Common myeloid progenitor, CD34-positive (primary cell): ENCODE measurements around the gene ITPK1.
"Not testable (repeated sequence)": the region's sequence is repeated elsewhere in the genome, so short reads cannot be mapped to it uniquely, and the experiment has no call there.

Experiments used
- CTCF ChIA-PET: fragments of 350-600 bp; sonication (Branson Sonifier 250); formaldehyde crosslinking; loops from one replicate; lab custom pipeline; 2021; ENCODE audit warnings: antibody characterized with exemption; lab: Charles Lee
- POLR2A ChIA-PET: fragments of 350-600 bp; sonication (Branson Sonifier 250); formaldehyde crosslinking; loops from one replicate; lab custom pipeline; 2021; ENCODE audit warnings: antibody characterized with exemption; lab: Charles Lee
- DNase-seq, 3 donors: peaks; one replicate each; pipeline versions ENCODE4 v3.0.0 to v3.0.0-alpha.2; 2013
- H3K27ac ChIP-seq, 2 experiments: 1 replicate in 1 of 2; 2 replicates in 1 of 2; pipeline ENCODE4 v1.7.0; 2013; ENCODE audit warnings: inconsistent platforms in 2 of 2, low read length in 2 of 2, mild to moderate bottlenecking in 2 of 2, low read depth in 1 of 2, moderate library complexity in 1 of 2; ENCODE audit not compliant: severe bottlenecking in 2 of 2, insufficient read depth in 1 of 2, poor library complexity in 1 of 2
- H3K27me3 ChIP-seq, 5 experiments: replicated peaks in 2 of 5; 1 replicate in 3 of 5; 2 replicates in 2 of 5; pipeline versions ENCODE4 v1.6.1 to v1.7.0; 2013; ENCODE audit warnings: low read length in 4 of 5, mild to moderate bottlenecking in 2 of 5, moderate library complexity in 2 of 5, inconsistent platforms in 1 of 5; ENCODE audit not compliant: insufficient read depth in 5 of 5, control insufficient read depth in 4 of 5
- H3K36me3 ChIP-seq, 4 experiments: 1 replicate in 2 of 4; 2 replicates in 2 of 4; pipeline versions ENCODE4 v1.6.1 to v1.7.0; 2013; ENCODE audit warnings: low read length in 3 of 4, control low read depth in 1 of 4, mild to moderate bottlenecking in 1 of 4; ENCODE audit not compliant: control insufficient read depth in 4 of 4, insufficient read depth in 4 of 4
- H3K4me1 ChIP-seq, 4 experiments: 1 replicate in 3 of 4; 2 replicates in 1 of 4; pipeline versions ENCODE4 v1.6.1 to v1.7.1; 2013; ENCODE audit warnings: low read length in 3 of 4, mild to moderate bottlenecking in 3 of 4, control low read depth in 1 of 4, inconsistent platforms in 1 of 4, moderate library complexity in 1 of 4; ENCODE audit not compliant: control insufficient read depth in 4 of 4, insufficient read depth in 4 of 4; ENCODE audit errors: control extremely low read depth in 1 of 4
- H3K4me3 ChIP-seq, 7 experiments: 1 replicate in 4 of 7; 2 replicates in 3 of 7; pipeline versions ENCODE4 v1.5.1 to v1.7.0; 2013; ENCODE audit warnings: mild to moderate bottlenecking in 7 of 7, low read length in 6 of 7, moderate library complexity in 6 of 7, inconsistent platforms in 2 of 7, low read depth in 2 of 7, control low read depth in 1 of 7; ENCODE audit not compliant: insufficient read depth in 4 of 7, control insufficient read depth in 1 of 7; ENCODE audit errors: extremely low read depth in 1 of 7
- H3K9me3 ChIP-seq, 5 experiments: 1 replicate in 4 of 5; 2 replicates in 1 of 5; pipeline versions ENCODE4 v1.6.1 to v1.7.1; 2013; ENCODE audit warnings: low read length in 4 of 5, mild to moderate bottlenecking in 2 of 5, inconsistent platforms in 1 of 5, low read depth in 1 of 5, moderate library complexity in 1 of 5; ENCODE audit not compliant: control insufficient read depth in 4 of 5, insufficient read depth in 2 of 5; ENCODE audit errors: control extremely low read depth in 1 of 5
- WGBS: methylation state at CpG from one replicate; pipeline ENCODE4 v1.1.5; 2013; ENCODE audit not compliant: insufficient coverage; 5-methylcytosine and 5-hydroxymethylcytosine counted together

Gene ITPK1

GRCh38 chr14:93112891-93113677, 2.6 kb downstream of the ITPK1 start:
- 50% methylated on average over 13 of the region's 15 CpGs for WGBS
- peak; percentile 83 to 89 (median 85) for DNase-seq
- no peak overlapping the region for H3K27ac ChIP-seq
- ChIA-PET POLR2A (interaction anchor here (0.5 to 1.0 kb wide), 3 partner anchors 72 to 95 kb away, joined by 3 read pairs; partner anchors contain the start of genes LYSET and MOAP1), CTCF (interaction anchor here (0.6 to 11.2 kb wide), 42 partner anchors 8 to 506 kb away, joined by 3 to 225 read pairs (median 6); partner anchors contain the start of genes GON7 and UBR7)
- no peaks in the 10 kb centered on the region for H3K9me3 ChIP-seq
- no peaks in the 10 kb centered on the region for H3K27me3 ChIP-seq
- H3K36me3 ChIP-seq: peaks cover 0 to 9% (median 3%) of the 10 kb centered on the region in 4 experiments
- H3K4me3 ChIP-seq: peak overlapping the region in 4 of 7 experiments; percentile 3 to 91 (median 82)
- H3K4me1 ChIP-seq: peaks cover 9 to 75% (median 42%) of the 10 kb centered on the region in 4 experiments

GRCh38 chr14:93111541-93111940, 4.2 kb downstream of the ITPK1 start:
- H3K27ac ChIP-seq, H3K4me3 ChIP-seq, H3K27me3 ChIP-seq, H3K9me3 ChIP-seq, H3K36me3 ChIP-seq, POLR2A ChIA-PET: not testable (repeated sequence)
- DNase-seq: peak in 2 of 3 donors; percentile 44 to 48
- 0% methylated on average over 1 of the region's 8 CpGs for WGBS
- H3K4me1 ChIP-seq: peaks cover 9 to 81% (median 38%) of the 10 kb centered on the region in 4 experiments
- CTCF ChIA-PET: interaction anchor here (0.8 to 11.2 kb wide), 6 partner anchors 10 to 108 kb away, joined by 3 to 225 read pairs (median 14); no protein-coding TSS in a partner anchor

- Histone ChIP-seq H3K4me1 (peaks cover 9 to 81% (median 35%) of the 10 kb centered on the region in 4 experiments), H3K36me3 (peaks cover 0 to 9% (median 3%) of the 10 kb centered on the region in 4 experiments), H3K27me3 (no peaks in the 10 kb centered on the region), H3K4me3 (no peak overlapping the region), H3K9me3 (no peaks in the 10 kb centered on the region), H3K27ac (no peak overlapping the region)
- ChIA-PET CTCF (interaction anchor here (0.8 to 11.2 kb wide), 6 partner anchors 9 to 108 kb away, joined by 3 to 225 read pairs (median 14); no protein-coding TSS in a partner anchor), POLR2A (no interaction called here)
- no peak for DNase-seq
- 94% methylated on average over 3 of the region's 5 CpGs for WGBS
These were observed 4.8 kb downstream of the ITPK1 start for GRCh38 chr14:93110856-93111419.

GRCh38 chr14:93109572-93110481, 5.9 kb downstream of the ITPK1 start:
- no peak overlapping the region for H3K27ac ChIP-seq
- POLR2A ChIA-PET: no interaction called here
- WGBS: 84% methylated on average over 9 of the region's 14 CpGs
- no peak overlapping the region for H3K4me3 ChIP-seq
- no peaks in the 10 kb centered on the region for H3K9me3 ChIP-seq
- no peaks in the 10 kb centered on the region for H3K27me3 ChIP-seq
- peak in 2 of 3 donors; percentile 31 to 45 for DNase-seq
- H3K36me3 ChIP-seq: peaks cover 0 to 9% (median 3%) of the 10 kb centered on the region in 4 experiments
- H3K4me1 ChIP-seq: peaks cover 10 to 91% (median 43%) of the 10 kb centered on the region in 4 experiments
- CTCF ChIA-PET: interaction anchor here (1.1 to 5.9 kb wide), 6 partner anchors 23 to 158 kb away, joined by 3 to 44 read pairs (median 4); no protein-coding TSS in a partner anchor

GRCh38 chr14:93108105-93108504, 7.6 kb downstream of the ITPK1 start:
- CTCF ChIA-PET: interaction anchor here (1.0 to 4.2 kb wide), 7 partner anchors 8 to 156 kb away, joined by 3 to 19 read pairs (median 4); no protein-coding TSS in a partner anchor
- H3K36me3 ChIP-seq: peaks cover 0 to 9% (median 3%) of the 10 kb centered on the region in 4 experiments
- H3K4me1 ChIP-seq: peaks cover 10 to 90% (median 43%) of the 10 kb centered on the region in 4 experiments
- H3K9me3 ChIP-seq: no peaks in the 10 kb centered on the region
- WGBS: 92% methylated on average over 4 of the region's 4 CpGs
- DNase-seq: no peak
- no peaks in the 10 kb centered on the region for H3K27me3 ChIP-seq
- POLR2A ChIA-PET: no interaction called here
- no peak overlapping the region for H3K4me3 ChIP-seq
- H3K27ac ChIP-seq: no peak overlapping the region

GRCh38 chr14:93107453-93107852, 8.3 kb downstream of the ITPK1 start:
- Histone ChIP-seq H3K9me3 (no peaks in the 10 kb centered on the region), H3K27ac (no peak overlapping the region), H3K27me3 (no peaks in the 10 kb centered on the region), H3K4me1 (peaks cover 5 to 84% (median 37%) of the 10 kb centered on the region in 4 experiments), H3K4me3 (peak overlapping the region in 1 of 7 experiments; percentile 7), H3K36me3 (peaks cover 0 to 9% (median 3%) of the 10 kb centered on the region in 4 experiments)
- WGBS: 96% methylated on average over 9 of the region's 11 CpGs
- CTCF ChIA-PET: interaction anchor here (1.0 to 4.2 kb wide), 5 partner anchors 9 to 101 kb away, joined by 3 to 19 read pairs (median 3); no protein-coding TSS in a partner anchor
- no peak for DNase-seq
- POLR2A ChIA-PET: no interaction called here
